SK-N-SH (cell line): ENCODE data around the gene PRICKLE1.

ENCODE experiments used
- CHD2 ChIP-seq: fragments of 150-350 bp; IDR thresholded peaks from 2 replicates; pipeline ENCODE4 v1.6.1; 2018; ENCODE audit warnings: low read length; ENCODE audit not compliant: partially characterized antibody
- CTCF ChIP-seq: fragments of 200-600 bp; sonication (generic); IDR thresholded peaks from 2 replicates; pipeline ENCODE4 v1.6.1; 2017; ENCODE audit warnings: antibody characterized with exemption, mild to moderate bottlenecking, moderate library complexity
- IRF3 ChIP-seq: fragments of 150-350 bp; IDR thresholded peaks from 2 replicates; pipeline ENCODE4 v1.6.1; 2016; ENCODE audit warnings: mild to moderate bottlenecking, low read depth, low read length
- MAX ChIP-seq: IDR thresholded peaks from 2 replicates; pipeline ENCODE4 v1.4.0; 2012; ENCODE audit warnings: low read depth
- POLR2AphosphoS5 ChIP-seq: IDR thresholded peaks from 2 replicates; pipeline ENCODE4 v1.6.1; 2012; ENCODE audit warnings: low read depth, low read length
- RCOR1 ChIP-seq: fragments of 150-350 bp; IDR thresholded peaks from 2 replicates; pipeline ENCODE4 v1.6.1; 2017; ENCODE audit warnings: antibody characterized with exemption, low read length
- REST ChIP-seq: IDR thresholded peaks from 2 replicates; pipeline ENCODE4 v1.6.1; 2012; ENCODE audit warnings: mild to moderate bottlenecking, low read depth, low read length, moderate library complexity
- SMC3 ChIP-seq: IDR thresholded peaks from 2 replicates; pipeline ENCODE4 v1.6.1; 2012; ENCODE audit warnings: low read depth, low read length, improper control_type of control experiment
- TAF1 ChIP-seq: IDR thresholded peaks from 2 replicates; pipeline ENCODE4 v1.6.1; 2012; ENCODE audit warnings: low read depth, mild to moderate bottlenecking, low read length, moderate library complexity, borderline replicate concordance
- USF1 ChIP-seq: IDR thresholded peaks from 2 replicates; pipeline ENCODE4 v1.4.0; 2012; ENCODE audit warnings: low read depth, borderline replicate concordance

GRCh38 chr12:42541965-42542364 is 47.6 kb downstream of the PRICKLE1 start:
- no peak for TF ChIP-seq REST
- TF ChIP-seq CTCF: no peak
- no peak for TF ChIP-seq POLR2AphosphoS5
- TF ChIP-seq SMC3: no peak
- TF ChIP-seq IRF3: no peak
- TF ChIP-seq CHD2: no peak
- no peak for TF ChIP-seq TAF1
- TF ChIP-seq USF1: no peak
- TF ChIP-seq MAX: no peak
- no peak for TF ChIP-seq RCOR1
